Activated T-cell treated with anti-CD3 and anti-CD28 coated beads for 48 hours (primary cell): ENCODE measurements around the gene BTK.
"Not testable (repeated sequence)": the region's sequence is repeated elsewhere in the genome, so short reads cannot be mapped to it uniquely, and the experiment has no call there.

ENCODE experiments used
- DNase-seq: peaks from one replicate; pipeline ENCODE4 v3.0.0-alpha.2; 2020; ENCODE audit warnings: low read depth

The BTK gene

DNA sequence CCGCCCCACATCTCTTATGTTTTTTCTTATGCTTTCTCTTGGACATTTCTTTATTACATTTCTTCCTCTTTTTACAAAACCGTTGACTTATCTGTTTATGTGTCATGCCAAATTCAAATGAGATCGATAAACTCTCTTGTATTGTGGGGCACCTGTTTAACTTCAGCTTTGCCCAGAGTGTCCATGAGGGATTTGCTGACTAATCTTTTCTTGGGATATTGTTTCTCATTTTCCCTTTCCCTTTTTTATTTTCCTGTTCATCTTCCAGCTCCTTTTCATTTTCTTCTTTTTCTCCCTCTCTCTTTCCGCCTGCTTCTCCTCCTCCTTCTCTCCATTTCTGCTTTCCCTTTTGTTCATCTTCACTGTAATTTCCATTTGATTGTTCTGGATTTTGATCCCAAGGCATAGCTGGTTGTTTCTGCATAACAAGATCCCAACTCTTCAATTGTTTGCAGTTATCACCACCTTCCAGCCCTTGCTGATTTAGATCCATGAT lies 48.2 kb downstream of the BTK start:
- DNase-seq, result no peak

DNA sequence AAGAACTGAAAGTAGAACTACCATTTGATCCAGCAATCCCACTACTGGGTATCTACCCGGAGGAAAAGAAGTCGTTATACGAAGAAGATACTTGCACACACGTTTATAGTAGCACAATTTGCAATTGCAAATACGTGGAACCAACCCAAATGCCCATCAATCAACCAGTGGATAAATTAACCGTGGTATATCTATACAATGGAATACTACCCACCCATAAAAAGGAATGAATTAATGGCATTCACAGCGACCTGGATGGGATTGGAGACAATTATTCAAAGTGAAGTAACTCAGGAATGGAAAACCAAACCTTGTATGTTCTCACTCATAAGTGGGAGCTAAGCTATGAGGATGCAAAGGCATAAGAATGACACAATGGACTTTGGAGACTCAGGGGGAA lies 51.7 kb downstream of the BTK start:
- DNase-seq, result not testable (repeated sequence)

DNA sequence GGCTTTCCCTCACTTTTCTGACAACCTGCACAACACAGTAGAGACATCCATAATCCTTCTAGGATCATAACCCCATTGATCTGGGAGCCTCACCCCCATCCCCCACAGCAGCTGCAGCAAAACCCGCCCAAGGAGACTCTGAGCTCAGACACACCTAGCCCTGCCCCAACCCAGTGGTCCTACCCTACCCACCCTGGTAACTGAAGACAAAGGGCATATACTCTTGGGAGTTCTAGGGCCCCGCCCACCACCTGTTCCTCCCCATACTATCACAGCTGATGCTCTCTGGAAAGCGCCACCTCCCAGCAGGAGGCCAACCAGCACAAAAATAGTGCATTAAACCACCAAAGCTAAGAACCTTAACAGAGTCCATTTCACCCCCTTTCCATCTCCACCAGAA lies 59.4 kb downstream of the BTK start:
- not testable (repeated sequence) for DNase-seq

DNA sequence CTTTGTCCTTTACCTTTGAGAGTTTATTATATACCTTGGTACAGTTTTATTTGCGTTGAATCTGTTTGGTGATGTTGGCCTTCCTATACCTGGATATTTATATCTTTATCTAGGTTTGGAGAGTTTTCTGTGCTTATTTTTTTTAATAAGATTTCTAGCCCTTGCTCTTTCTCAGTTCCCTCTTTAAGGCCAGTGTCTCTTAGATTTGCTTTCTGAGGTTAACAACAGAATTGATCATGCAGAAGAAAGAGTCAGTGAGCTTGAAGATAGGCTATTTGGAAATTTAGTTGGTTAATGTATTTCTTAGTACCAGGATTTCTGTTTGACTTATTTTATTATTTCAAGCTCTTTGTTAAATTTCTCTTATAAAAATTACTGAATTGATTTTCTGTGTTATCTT lies 82.2 kb downstream of the BTK start:
- no peak for DNase-seq
